ENCODE results near the gene JMJD4. TPM values are rescaled to one million over a fixed set of nuclear protein-coding genes. Genes with fewer than 3 reads are reported as not detected.

The JMJD4 gene
- total and polyA plus RNA-seq, 2 of the 8 experiments (the other 6 are each of a cell fraction or from before 2014, with no cell fraction given): 13.2 to 23.3 TPM

GRCh38 chr1:227769936-227770494, 34.9 kb upstream of the JMJD4 start:
- 85% methylated on average over 15 of the region's 15 CpGs; no CpG with 5 or more reads in 1 of the 2 experiments for WGBS, 2 experiments (ENCODE audit: extremely low coverage in 1 of 2, insufficient coverage in 1 of 2, insufficient read length in 1 of 2, insufficient replicate concordance in 2 of 2, low coverage in 1 of 2, low lambda C conversion rate in 2 of 2, missing lambda C conversion rate in 1 of 2)
- H3K56ac ChIP-seq (replicated peaks; ENCODE audit: insufficient read length, low read depth, low read length): no peak overlapping the region
- H4K5ac ChIP-seq (ENCODE audit: insufficient read length, low read depth, low read length): no peak overlapping the region
- 0 out of 4 replicates have a peak, but pooled peaks cover 0 to 1% of the 10 kb centered on the region in 2 experiments for H3K79me2 ChIP-seq (ENCODE audit: control insufficient read depth in 1 of 2, insufficient read depth in 2 of 2, low read length in 2 of 2)
- peaks cover 3 to 22% of the 10 kb centered on the region in 2 experiments for H4K20me1 ChIP-seq (replicated peaks in 1 of 2; ENCODE audit: control insufficient read depth in 1 of 2, insufficient read depth in 2 of 2, low read length in 2 of 2)
- TF ChIP-seq RXRA (IDR thresholded peaks at IDR 0.05; ENCODE audit: insufficient read depth, low read depth, low read length) (no peak), KDM1A (IDR thresholded peaks at IDR 0.05; ENCODE audit: borderline replicate concordance, low read length) (no peak), ATF3 (IDR thresholded peaks at IDR 0.05; ENCODE audit: insufficient read depth, low read depth, low read length) (no peak), EZH2 (IDR thresholded peaks at IDR 0.05; ENCODE audit: low read depth, low read length, severe bottlenecking) (no peak), GTF2F1 (IDR thresholded peaks at IDR 0.05; ENCODE audit: borderline replicate concordance, low read depth, low read length) (no peak)
- no peak overlapping the region for H3K4me2 ChIP-seq (ENCODE audit: insufficient read depth in 1 of 2, low read depth in 2 of 2, low read length in 2 of 2)
- CTCF ChIA-PET (ENCODE audit: partially characterized antibody): interaction anchor here (1.1 to 1.5 kb wide), 3 partner anchors 138 to 320 kb away, joined by 3 read pairs; partner anchors contain the start of gene WNT9A
- H3K4ac ChIP-seq (replicated peaks; ENCODE audit: insufficient read length, low read depth, low read length): no peak overlapping the region
- H3K9ac ChIP-seq (replicated peaks in 1 of 4; ENCODE audit: extremely low read depth in 1 of 4, low read depth in 3 of 4, low read length in 3 of 4): no peak overlapping the region
- peaks cover 10% of the 10 kb centered on the region for H3K79me1 ChIP-seq (ENCODE audit: low read depth, low read length)
- H2AFZ ChIP-seq (ENCODE audit: low read length): no peak overlapping the region
- H3K27ac ChIP-seq (ENCODE audit: low read depth, low read length): no peak overlapping the region
- peaks cover 6 to 20% (median 17%) of the 10 kb centered on the region in 4 experiments; a peak in 6 of 8 replicates for H3K36me3 ChIP-seq (ENCODE audit: control insufficient read depth in 2 of 4, insufficient read depth in 4 of 4, low read length in 3 of 4)
- H3K4me3 ChIP-seq (ENCODE audit: extremely low read depth in 1 of 4, insufficient read depth in 2 of 4, low read depth in 3 of 4, low read length in 4 of 4): no peak overlapping the region
- no peak overlapping the region for H2BK5ac ChIP-seq (ENCODE audit: low read depth, low read length)
- H2BK12ac ChIP-seq (ENCODE audit: low read depth, low read length): no peak overlapping the region
- no peak overlapping the region for H3K23ac ChIP-seq (ENCODE audit: insufficient read length)
- FAIRE-seq (no peak), DNase-seq (ENCODE audit: low read depth in 1 of 2, low spot score in 2 of 2) (no peak)
- no peaks in the 10 kb centered on the region for H3K4me1 ChIP-seq (replicated peaks in 1 of 4; ENCODE audit: control insufficient read depth in 3 of 4, insufficient read depth in 4 of 4, low read length in 3 of 4)
- H4K91ac ChIP-seq (replicated peaks; ENCODE audit: insufficient read length, low read length): no peak overlapping the region
- no peak overlapping the region for H4K8ac ChIP-seq (ENCODE audit: extremely low read depth, insufficient read depth, low read length)
- no peak overlapping the region for H2BK15ac ChIP-seq (ENCODE audit: low read length)
- H2BK20ac ChIP-seq (ENCODE audit: low read length): no peak overlapping the region
- H2BK120ac ChIP-seq (replicated peaks; ENCODE audit: low read depth, low read length): no peak overlapping the region
- POLR2A ChIA-PET (ENCODE audit: partially characterized antibody): no interaction called here
- no peak overlapping the region for H3K14ac ChIP-seq (ENCODE audit: insufficient read length)
- H3K9me3 ChIP-seq (ENCODE audit: insufficient read depth in 2 of 2, low read depth in 1 of 2, low read length in 1 of 2): no peaks in the 10 kb centered on the region
- H2AK5ac ChIP-seq (ENCODE audit: low read depth, low read length): no peak overlapping the region
- H3K23me2 ChIP-seq (ENCODE audit: low read depth, low read length): no peaks in the 10 kb centered on the region
- no peak overlapping the region for H3K18ac ChIP-seq (ENCODE audit: extremely low read depth, low read length)
- no peaks in the 10 kb centered on the region for H3K27me3 ChIP-seq (replicated peaks in 1 of 4; ENCODE audit: control insufficient read depth in 3 of 4, extremely low read depth in 1 of 4, insufficient read depth in 3 of 4, low read length in 3 of 4)

All from H1 (cell line).